Measurements from ENCODE around the gene SFI1. TPM values are rescaled to one million over a fixed set of nuclear protein-coding genes. Genes with fewer than 3 reads are reported as not detected.

SFI1 gene
- total and polyA plus RNA-seq, 2 donors (not counting 1 experiment from before 2014, with no cell fraction given): 80.2 to 182 TPM

GRCh38 chr22:31652911-31653684, 156.8 kb downstream of the SFI1 start:
- intact Hi-C loops (cut with micrococcal nuclease): no loop called here

More at GRCh38 chr22:31652911-31653684, 156.8 kb downstream of the SFI1 start:
- H3K4me2 ChIP-seq (replicated peaks; ENCODE audit: low read depth, low read length, poor library complexity, severe bottlenecking): peak overlapping the region; percentile 17
- peak overlapping the region in 1 of 2 donors; percentile 17 for H3K27ac ChIP-seq (ENCODE audit: low read length in 2 of 2)
- peaks cover 16 to 33% of the 10 kb centered on the region in 2 donors for H3K4me1 ChIP-seq (ENCODE audit: control insufficient read depth in 2 of 2, insufficient read depth in 2 of 2, low read length in 2 of 2)
- no peaks in the 10 kb centered on the region for H3K27me3 ChIP-seq (replicated peaks in 1 of 4; ENCODE audit: control extremely low read depth in 1 of 4, control insufficient read depth in 3 of 4, insufficient read depth in 4 of 4, low read length in 3 of 4)
- no peaks in the 10 kb centered on the region for H3K9me3 ChIP-seq (ENCODE audit: control extremely low read depth in 1 of 3, control insufficient read depth in 2 of 3, insufficient read depth in 1 of 3, low read length in 2 of 3)
- peaks cover 33% of the 10 kb centered on the region for H4K20me1 ChIP-seq (ENCODE audit: control insufficient read depth, insufficient read depth, low read length, poor library complexity, severe bottlenecking)
- no peak for DNase-seq
- H3K9me3 Mint-ChIP-seq (ENCODE audit: insufficient read depth): no peaks in the 10 kb centered on the region
- no peak overlapping the region for H3K9ac ChIP-seq (ENCODE audit: low read length)
- 100% methylated on average over 2 of the region's 9 CpGs for WGBS (ENCODE audit: insufficient coverage)
- POLR2A ChIA-PET: interaction anchor here (0.7 kb wide), 1 partner anchor 24 kb away, joined by 3 read pairs; no protein-coding TSS in a partner anchor
- no peak overlapping the region for H2AFZ ChIP-seq (ENCODE audit: insufficient read depth, low read depth, low read length, poor library complexity, severe bottlenecking)
- H3K27me3 Mint-ChIP-seq: no peaks in the 10 kb centered on the region
- TF ChIP-seq EZH2 (IDR thresholded peaks at IDR 0.05; ENCODE audit: borderline replicate concordance, insufficient read depth, low read depth, low read length, poor library complexity, severe bottlenecking): no peak
- TF ChIP-seq CTCF (IDR thresholded peaks at IDR 0.05): no peak
- CTCF ChIA-PET: interaction anchor here (1.0 to 2.9 kb wide), 3 partner anchors 8 to 20 kb away, joined by 3 to 13 read pairs (median 4); no protein-coding TSS in a partner anchor
- peak overlapping the region; percentile 10 for H3K27ac Mint-ChIP-seq
- peaks cover 54% of the 10 kb centered on the region for H3K4me1 Mint-ChIP-seq
- peaks cover 93% of the 10 kb centered on the region for H3K79me2 ChIP-seq (ENCODE audit: control insufficient read depth, insufficient read depth, low read length)
- no peak overlapping the region for H3K4me3 ChIP-seq (ENCODE audit: control extremely low read depth in 1 of 5, extremely low read depth in 1 of 5, insufficient read depth in 1 of 5, low read depth in 2 of 5, low read length in 4 of 5)
- H3K36me3 ChIP-seq (replicated peaks in 1 of 2; ENCODE audit: control extremely low read depth in 1 of 2, control insufficient read depth in 1 of 2, extremely low read depth in 1 of 2, insufficient read depth in 2 of 2, low read length in 1 of 2): peaks cover 2 to 21% of the 10 kb centered on the region in 2 experiments
- no peak for ATAC-seq (ENCODE audit: low read depth)
- H3K4me3 Mint-ChIP-seq: peak overlapping the region; percentile 26

All from B cell (primary cell).